HG02884 (cell line): ENCODE measurements around the gene NKX2-3.

Experiments
- ATAC-seq: cut with Tn5 transposase; IDR thresholded peaks from one replicate; pipeline ENCODE4 v1.9.1; 2021; ENCODE audit warnings: mild to moderate bottlenecking, moderate library complexity; ENCODE audit not compliant: unreplicated experiment

NKX2-3 gene

GRCh38 chr10:99525897-99526296 lies 6.8 kb upstream of the NKX2-3 start:
- no peak for ATAC-seq

- ATAC-seq: no peak
These were observed 5.8 kb upstream of the NKX2-3 start for GRCh38 chr10:99526861-99527504.

GRCh38 chr10:99527526-99528493 lies 4.9 kb upstream of the NKX2-3 start:
- ATAC-seq: no peak

- no peak for ATAC-seq
These were observed 4.0 kb upstream of the NKX2-3 start for GRCh38 chr10:99528494-99529441.

- ATAC-seq: no peak
These were observed 3.1 kb upstream of the NKX2-3 start for GRCh38 chr10:99529591-99530107.

GRCh38 chr10:99530108-99531025 lies 2.4 kb upstream of the NKX2-3 start:
- no peak for ATAC-seq

GRCh38 chr10:99531026-99531695 lies 1.6 kb upstream of the NKX2-3 start:
- ATAC-seq: no peak

GRCh38 chr10:99531696-99532593 lies 797 bp upstream of the NKX2-3 start:
- ATAC-seq: no peak

- no peak for ATAC-seq
These were observed 1.0 kb downstream of the NKX2-3 start for GRCh38 chr10:99533496-99534449.

GRCh38 chr10:99534450-99534938 lies 1.8 kb downstream of the NKX2-3 start:
- no peak for ATAC-seq

- ATAC-seq: no peak
These were observed 2.4 kb downstream of the NKX2-3 start for GRCh38 chr10:99534939-99535763.

GRCh38 chr10:99535764-99536337 lies 3.1 kb downstream of the NKX2-3 start:
- no peak for ATAC-seq

- ATAC-seq: no peak
These were observed 3.8 kb downstream of the NKX2-3 start for GRCh38 chr10:99536338-99537085.

- no peak for ATAC-seq
These were observed 4.6 kb downstream of the NKX2-3 start for GRCh38 chr10:99537086-99537988.
